VCaP (cell line): Measurements from ENCODE around the gene ETFRF1.

ENCODE experiments used
- H3K27ac ChIP-seq: fragments of 450-650 bp; 2 replicates; pipeline ENCODE4 v1.5.1; 2017
- CTCF ChIP-seq: fragments of 450-650 bp; conservative IDR thresholded peaks from 2 replicates; pipeline ENCODE4 v1.5.1; 2017; ENCODE audit warnings: mild to moderate bottlenecking, moderate library complexity

ETFRF1 gene

GRCh38 chr12:25194214-25194613 is 823 bp upstream of the ETFRF1 start:
- H3K27ac ChIP-seq, result peak overlapping the region; percentile 88; the same call in 1 of the 2 replicates
- TF ChIP-seq CTCF, result no peak

GRCh38 chr12:25194722-25195055 is 348 bp upstream of the ETFRF1 start:
- peak overlapping the region; percentile 88 for H3K27ac ChIP-seq
- no peak for TF ChIP-seq CTCF

GRCh38 chr12:25197608-25198007 is 2.6 kb downstream of the ETFRF1 start:
- no peak for TF ChIP-seq CTCF
- no peak overlapping the region for H3K27ac ChIP-seq

- no peak overlapping the region for H3K27ac ChIP-seq
- no peak for TF ChIP-seq CTCF
Observed at GRCh38 chr12:25200703-25201102, 5.7 kb downstream of the ETFRF1 start.

- no peak overlapping the region for H3K27ac ChIP-seq
- TF ChIP-seq CTCF, result no peak
Observed at GRCh38 chr12:25202137-25202536, 7.1 kb downstream of the ETFRF1 start.

GRCh38 chr12:25207411-25207810 is 12.4 kb downstream of the ETFRF1 start:
- TF ChIP-seq CTCF, result no peak
- no peak overlapping the region for H3K27ac ChIP-seq

- TF ChIP-seq CTCF, result no peak
Observed at GRCh38 chr12:25207846-25208245, 12.8 kb downstream of the ETFRF1 start.

GRCh38 chr12:25208554-25208953 is 13.5 kb downstream of the ETFRF1 start:
- no peak overlapping the region for H3K27ac ChIP-seq
- TF ChIP-seq CTCF, result no peak

More at GRCh38 chr12:25207846-25208245, 12.8 kb downstream of the ETFRF1 start:
- no peak overlapping the region for H3K27ac ChIP-seq
